GM19324 (cell line): ENCODE data around the gene XRCC5.
A peak's percentile ranks its signal among the peaks of the same experiment; 100 is the strongest.

Experiments
- ATAC-seq: cut with Tn5 transposase; IDR thresholded peaks from one replicate; pipeline ENCODE4 v1.9.1; 2021; ENCODE audit warnings: mild to moderate bottlenecking, moderate library complexity; ENCODE audit not compliant: unreplicated experiment, low FRiP score

XRCC5 gene

GRCh38 chr2:216083464-216084281 lies 25.5 kb upstream of the XRCC5 start:
- ATAC-seq, result no peak

GRCh38 chr2:216084547-216084946 lies 24.6 kb upstream of the XRCC5 start:
- no peak for ATAC-seq

GRCh38 chr2:216086207-216086893 lies 22.8 kb upstream of the XRCC5 start:
- no peak for ATAC-seq

- ATAC-seq, result no peak
These were observed 18.8 kb upstream of the XRCC5 start for GRCh38 chr2:216090369-216090786.

GRCh38 chr2:216092646-216093045 lies 16.5 kb upstream of the XRCC5 start:
- ATAC-seq, result no peak

GRCh38 chr2:216094701-216095100 lies 14.4 kb upstream of the XRCC5 start:
- ATAC-seq, result no peak

- no peak for ATAC-seq
These were observed 10.5 kb upstream of the XRCC5 start for GRCh38 chr2:216098421-216099334.

GRCh38 chr2:216101109-216101508 lies 8.0 kb upstream of the XRCC5 start:
- no peak for ATAC-seq

GRCh38 chr2:216103213-216103612 lies 5.9 kb upstream of the XRCC5 start:
- no peak for ATAC-seq

GRCh38 chr2:216104691-216105090 lies 4.5 kb upstream of the XRCC5 start:
- ATAC-seq, result no peak

GRCh38 chr2:216107320-216107719 lies 1.8 kb upstream of the XRCC5 start:
- ATAC-seq, result no peak

GRCh38 chr2:216107760-216108159 lies 1.4 kb upstream of the XRCC5 start:
- no peak for ATAC-seq

GRCh38 chr2:216108310-216108966 lies 710 bp upstream of the XRCC5 start:
- no peak for ATAC-seq

GRCh38 chr2:216109962-216110614 lies 940 bp downstream of the XRCC5 start:
- ATAC-seq, result no peak

GRCh38 chr2:216110620-216111019 lies 1.5 kb downstream of the XRCC5 start:
- no peak for ATAC-seq

GRCh38 chr2:216111122-216111521 lies 2.0 kb downstream of the XRCC5 start:
- no peak for ATAC-seq

GRCh38 chr2:216112926-216113325 lies 3.8 kb downstream of the XRCC5 start:
- no peak for ATAC-seq

GRCh38 chr2:216113572-216113971 lies 4.4 kb downstream of the XRCC5 start:
- ATAC-seq, result peak; percentile 52

GRCh38 chr2:216114382-216114713 lies 5.2 kb downstream of the XRCC5 start:
- peak; percentile 2 for ATAC-seq
